ENCODE results near the gene ZXDC. TPM values are rescaled to one million over a fixed set of nuclear protein-coding genes. Genes with fewer than 3 reads are reported as not detected.
A peak's percentile ranks its signal among the peaks of the same experiment; 100 is the strongest.

The ZXDC gene
- total RNA-seq, 1 donor from 2014 or later = 74.4 TPM

- H3K27me3 ChIP-seq = no peaks in the 10 kb centered on the region
- H3K9me3 ChIP-seq = no peaks in the 10 kb centered on the region
- no peaks in the 10 kb centered on the region for H3K4me1 ChIP-seq
- no peak for TF ChIP-seq CTCF (IDR thresholded peaks at IDR 0.05)
- H3K36me3 ChIP-seq = no peaks in the 10 kb centered on the region
- no peak overlapping the region for H3K4me3 ChIP-seq
- peak in 1 of 2 donors; percentile 49 for DNase-seq (ENCODE audit: low spot score in 2 of 2)
- H3K27ac ChIP-seq = no peak overlapping the region
- intact Hi-C loops (cut with DNase I) = no loop called here
Measured at GRCh38 chr3:126406389-126407296, 69.0 kb downstream of the ZXDC start.

- no peak for TF ChIP-seq CTCF (IDR thresholded peaks at IDR 0.05)
- H3K4me1 ChIP-seq = no peaks in the 10 kb centered on the region
- H3K36me3 ChIP-seq = no peaks in the 10 kb centered on the region
- no peaks in the 10 kb centered on the region for H3K9me3 ChIP-seq
- no peak overlapping the region for H3K27ac ChIP-seq
- intact Hi-C loops (cut with DNase I) = no loop called here
- peak in 1 of 2 donors; percentile 46 for DNase-seq (ENCODE audit: low spot score in 2 of 2)
- no peak overlapping the region for H3K4me3 ChIP-seq
- no peaks in the 10 kb centered on the region for H3K27me3 ChIP-seq
Measured at GRCh38 chr3:126402666-126403302, 72.9 kb downstream of the ZXDC start.

GRCh38 chr3:126402178-126402577 lies 73.5 kb downstream of the ZXDC start:
- no peaks in the 10 kb centered on the region for H3K4me1 ChIP-seq
- H3K4me3 ChIP-seq = no peak overlapping the region
- H3K27ac ChIP-seq = no peak overlapping the region
- no peaks in the 10 kb centered on the region for H3K36me3 ChIP-seq
- H3K9me3 ChIP-seq = no peaks in the 10 kb centered on the region
- no peaks in the 10 kb centered on the region for H3K27me3 ChIP-seq
- no peak for TF ChIP-seq CTCF (IDR thresholded peaks at IDR 0.05)
- no peak for DNase-seq (ENCODE audit: low spot score in 2 of 2)
- intact Hi-C loops (cut with DNase I) = no loop called here

GRCh38 chr3:126401611-126402160 lies 74.0 kb downstream of the ZXDC start:
- no peak overlapping the region for H3K4me3 ChIP-seq
- H3K9me3 ChIP-seq = no peaks in the 10 kb centered on the region
- no peaks in the 10 kb centered on the region for H3K36me3 ChIP-seq
- no peaks in the 10 kb centered on the region for H3K27me3 ChIP-seq
- DNase-seq (ENCODE audit: low spot score in 2 of 2) = peak in 1 of 2 donors; percentile 48
- H3K4me1 ChIP-seq = no peaks in the 10 kb centered on the region
- H3K27ac ChIP-seq = no peak overlapping the region
- intact Hi-C loops (cut with DNase I) = no loop called here
- no peak for TF ChIP-seq CTCF (IDR thresholded peaks at IDR 0.05)

GRCh38 chr3:126399756-126400155 lies 75.9 kb downstream of the ZXDC start:
- intact Hi-C loops (cut with DNase I) = no loop called here
- Histone ChIP-seq H3K36me3 (no peaks in the 10 kb centered on the region), H3K4me3 (no peak overlapping the region), H3K27ac (no peak overlapping the region), H3K4me1 (no peaks in the 10 kb centered on the region), H3K27me3 (no peaks in the 10 kb centered on the region), H3K9me3 (no peaks in the 10 kb centered on the region)
- no peak for TF ChIP-seq CTCF (IDR thresholded peaks at IDR 0.05)
- no peak for DNase-seq (ENCODE audit: low spot score in 2 of 2)

Measured in ascending aorta (tissue), 2 donors.